GM12865 (cell line): Measurements from ENCODE around the gene TMCC3.

Experiments
- DNase-seq: peaks from one replicate; pipeline ENCODE4 v3.0.0; 2010; ENCODE audit warnings: low read depth
- H3K4me3 ChIP-seq: 2 replicates; pipeline ENCODE4 v1.5.1; 2011; ENCODE audit warnings: mild to moderate bottlenecking, low read depth, low read length, control low read depth
- CTCF ChIP-seq: IDR thresholded peaks from 2 replicates; pipeline ENCODE4 v1.5.1; 2011; ENCODE audit warnings: low read length, control low read depth, low read depth, inconsistent platforms; ENCODE audit not compliant: insufficient read depth; ENCODE audit errors: missing control alignments

TMCC3 gene

GRCh38 chr12:94637390-94638113 is 12.8 kb downstream of the TMCC3 start:
- no peak for TF ChIP-seq CTCF
- no peak for DNase-seq
- H3K4me3 ChIP-seq = no peak overlapping the region

GRCh38 chr12:94636462-94637085 is 13.8 kb downstream of the TMCC3 start:
- no peak for DNase-seq
- H3K4me3 ChIP-seq = no peak overlapping the region
- no peak for TF ChIP-seq CTCF

GRCh38 chr12:94634717-94635116 is 15.6 kb downstream of the TMCC3 start:
- no peak for TF ChIP-seq CTCF
- no peak for DNase-seq

GRCh38 chr12:94633401-94633800 is 17.0 kb downstream of the TMCC3 start:
- DNase-seq = no peak
- H3K4me3 ChIP-seq = no peak overlapping the region
- no peak for TF ChIP-seq CTCF

More at GRCh38 chr12:94634717-94635116, 15.6 kb downstream of the TMCC3 start:
- no peak overlapping the region for H3K4me3 ChIP-seq

GRCh38 chr12:94631058-94631457 is 19.3 kb downstream of the TMCC3 start:
- no peak for DNase-seq
- TF ChIP-seq CTCF = no peak
- H3K4me3 ChIP-seq = no peak overlapping the region

- no peak for TF ChIP-seq CTCF
- H3K4me3 ChIP-seq = no peak overlapping the region
- DNase-seq = no peak
Observed at GRCh38 chr12:94628819-94629472, 21.4 kb downstream of the TMCC3 start.
